ENCODE results near the gene TRPM2.

TRPM2 gene

DNA sequence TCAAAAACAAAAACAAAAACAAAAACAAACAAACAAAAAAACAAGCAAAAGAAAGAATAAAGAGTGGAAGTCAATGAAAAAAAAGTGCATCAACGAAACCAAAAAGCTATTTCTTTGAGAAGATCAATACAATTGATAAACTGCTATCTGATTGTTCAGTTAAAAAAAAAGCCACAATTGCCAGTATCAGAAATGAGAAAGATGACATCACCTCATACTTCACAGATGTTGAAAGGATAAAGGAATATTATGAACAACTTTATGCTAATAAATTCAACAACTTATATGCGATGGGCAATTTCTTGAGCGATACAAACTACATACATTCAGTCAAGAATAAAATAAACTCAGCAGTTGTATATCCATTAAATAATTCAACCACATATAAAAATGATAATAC, 99.7 kb downstream of the TRPM2 start:
- H3K4me3 ChIP-seq (ENCODE audit: low read depth, low read length), result no peak overlapping the region
- H3K4me1 ChIP-seq (ENCODE audit: control insufficient read depth in 1 of 2, insufficient read depth in 2 of 2, low read length in 2 of 2), result peaks cover 3 to 6% of the 10 kb centered on the region in 2 experiments
- H2AFZ ChIP-seq (ENCODE audit: insufficient read depth, low read length, poor library complexity), result no peak overlapping the region
- H3K14ac ChIP-seq (ENCODE audit: low read length), result no peak overlapping the region
- no peaks in the 10 kb centered on the region for H3K27me3 ChIP-seq (ENCODE audit: insufficient read depth, low read length)
- H3K4ac ChIP-seq (ENCODE audit: low read depth, low read length), result no peak overlapping the region
- H3K23ac ChIP-seq (ENCODE audit: low read length), result no peak overlapping the region
- H2BK5ac ChIP-seq (ENCODE audit: low read depth, low read length, poor library complexity), result no peak overlapping the region
- H3K79me2 ChIP-seq (ENCODE audit: control insufficient read depth, insufficient read depth, low read length, poor library complexity), result no peaks in the 10 kb centered on the region
- H4K91ac ChIP-seq (ENCODE audit: low read depth, low read length), result no peak overlapping the region
- H2AK5ac ChIP-seq (ENCODE audit: low read length), result no peak overlapping the region
- H3K36me3 ChIP-seq (ENCODE audit: control insufficient read depth in 1 of 2, insufficient read depth in 2 of 2, low read length in 2 of 2), result no peaks in the 10 kb centered on the region
- no peak overlapping the region for H3K27ac ChIP-seq (ENCODE audit: low read depth, low read length)
- no peak overlapping the region for H3K4me2 ChIP-seq (ENCODE audit: low read length)
- peaks cover 4% of the 10 kb centered on the region for H3K9me3 ChIP-seq (ENCODE audit: insufficient read depth, low read depth, low read length)
- H2BK120ac ChIP-seq (ENCODE audit: insufficient read depth, low read length, poor library complexity), result no peak overlapping the region
- no peak overlapping the region for H3K18ac ChIP-seq (ENCODE audit: low read length)
- no peaks in the 10 kb centered on the region for H3K79me1 ChIP-seq (ENCODE audit: low read length)
- H4K12ac ChIP-seq (ENCODE audit: low read depth, low read length), result no peak overlapping the region
- no peak overlapping the region for H4K8ac ChIP-seq (ENCODE audit: low read depth, low read length)
- DNase-seq, result no peak
- no peak overlapping the region for H3K9ac ChIP-seq (ENCODE audit: low read length)
- no CpG with 5 or more reads among the region's 3 CpGs for WGBS (ENCODE audit: extremely low coverage, insufficient coverage, insufficient read length)
- H2BK12ac ChIP-seq (ENCODE audit: low read length), result no peak overlapping the region

- Histone ChIP-seq H3K23ac (ENCODE audit: low read length) (no peak overlapping the region), H3K79me1 (ENCODE audit: low read length) (no peaks in the 10 kb centered on the region), H2BK120ac (ENCODE audit: insufficient read depth, low read length, poor library complexity) (no peak overlapping the region), H2BK12ac (ENCODE audit: low read length) (no peak overlapping the region), H3K27ac (ENCODE audit: low read depth, low read length) (no peak overlapping the region), H3K18ac (ENCODE audit: low read length) (no peak overlapping the region), H3K79me2 (ENCODE audit: control insufficient read depth, insufficient read depth, low read length, poor library complexity) (no peaks in the 10 kb centered on the region), H4K8ac (ENCODE audit: low read depth, low read length) (no peak overlapping the region), H3K4ac (ENCODE audit: low read depth, low read length) (no peak overlapping the region), H3K14ac (ENCODE audit: low read length) (no peak overlapping the region), H2AK5ac (ENCODE audit: low read length) (no peak overlapping the region), H3K36me3 (ENCODE audit: control insufficient read depth in 1 of 2, insufficient read depth in 2 of 2, low read length in 2 of 2) (no peaks in the 10 kb centered on the region), H4K91ac (ENCODE audit: low read depth, low read length) (no peak overlapping the region), H3K4me3 (ENCODE audit: low read depth, low read length) (no peak overlapping the region), H3K9ac (ENCODE audit: low read length) (no peak overlapping the region), H2AFZ (ENCODE audit: insufficient read depth, low read length, poor library complexity) (no peak overlapping the region), H4K12ac (ENCODE audit: low read depth, low read length) (no peak overlapping the region), H3K4me1 (ENCODE audit: control insufficient read depth in 1 of 2, insufficient read depth in 2 of 2, low read length in 2 of 2) (peaks cover 3 to 6% of the 10 kb centered on the region in 2 experiments), H3K27me3 (ENCODE audit: insufficient read depth, low read length) (no peaks in the 10 kb centered on the region), H3K9me3 (ENCODE audit: insufficient read depth, low read depth, low read length) (peaks cover 4% of the 10 kb centered on the region), H3K4me2 (ENCODE audit: low read length) (no peak overlapping the region), H2BK5ac (ENCODE audit: low read depth, low read length, poor library complexity) (no peak overlapping the region)
- no peak for DNase-seq
- WGBS (ENCODE audit: extremely low coverage, insufficient coverage, insufficient read length), result no CpG with 5 or more reads among the region's 5 CpGs
These were observed 100.6 kb downstream of the TRPM2 start for GRCh38 chr21:44454058-44454457.

DNA sequence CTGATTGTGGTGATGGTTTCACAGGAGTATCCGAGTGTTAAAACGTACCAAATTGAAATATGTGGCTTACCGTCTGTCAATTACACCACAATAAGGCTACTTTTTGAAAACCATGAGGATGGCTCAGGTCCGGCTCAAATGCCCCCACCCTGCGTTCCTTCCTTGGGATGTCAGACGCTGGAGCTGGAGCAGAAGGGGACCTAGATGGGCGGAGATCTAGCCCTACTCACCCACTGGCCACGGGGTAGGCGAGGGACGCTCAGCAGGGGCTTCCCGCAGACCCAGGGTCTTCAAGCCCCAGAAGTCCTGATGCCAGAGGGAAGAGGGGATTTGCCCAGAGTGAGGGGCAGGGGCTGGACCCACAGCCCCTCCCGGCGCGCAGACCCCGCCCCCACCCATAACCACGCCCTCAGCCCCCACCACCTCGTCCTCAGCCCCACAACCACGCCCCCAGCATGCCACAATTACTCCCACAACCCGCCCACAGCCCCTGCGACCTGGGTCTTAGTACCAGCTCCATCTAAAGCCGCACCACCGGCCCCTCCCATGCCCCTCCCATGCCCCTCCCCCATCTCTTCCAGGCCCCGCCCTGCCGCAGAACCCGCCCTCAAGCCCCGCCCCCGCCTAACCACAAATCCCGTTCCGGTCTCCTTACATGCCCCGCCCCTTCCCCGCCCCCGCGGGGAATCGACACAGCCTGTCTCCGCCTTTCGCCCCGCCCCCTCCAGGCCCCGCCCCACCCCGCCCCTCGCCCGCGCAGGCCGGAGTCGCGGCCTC, 101.5 kb downstream of the TRPM2 start, which contains the start of gene LRRC3:
Gene LRRC3, plus strand, starts transcription at position 764 of the 777 bp plus-strand sequence. CDS start 1,135 bp downstream, outside the sequence.
- no peak within 1 kb of the TSS for H3K4ac ChIP-seq (ENCODE audit: low read depth, low read length)
- peak within 1 kb of the TSS; percentile 53 for H2AFZ ChIP-seq (ENCODE audit: insufficient read depth, low read length, poor library complexity)
- H3K14ac ChIP-seq (ENCODE audit: low read length), result no peak within 1 kb of the TSS
- H3K27me3 ChIP-seq (ENCODE audit: insufficient read depth, low read length), result no peaks in the 10 kb centered on the region
- no peaks in the 10 kb centered on the region for H3K79me2 ChIP-seq (ENCODE audit: control insufficient read depth, insufficient read depth, low read length, poor library complexity)
- peaks cover 3 to 6% of the 10 kb centered on the region in 2 experiments for H3K4me1 ChIP-seq (ENCODE audit: control insufficient read depth in 1 of 2, insufficient read depth in 2 of 2, low read length in 2 of 2)
- no peak within 1 kb of the TSS for H4K12ac ChIP-seq (ENCODE audit: low read depth, low read length)
- no peak within 1 kb of the TSS for H2BK12ac ChIP-seq (ENCODE audit: low read length)
- H2BK5ac ChIP-seq (ENCODE audit: low read depth, low read length, poor library complexity), result no peak within 1 kb of the TSS
- no peak within 1 kb of the TSS for H3K18ac ChIP-seq (ENCODE audit: low read length)
- no peak within 1 kb of the TSS for H3K9ac ChIP-seq (ENCODE audit: low read length)
- peak within 1 kb of the TSS; percentile 97 for H3K4me2 ChIP-seq (ENCODE audit: low read length)
- WGBS (ENCODE audit: extremely low coverage, insufficient coverage, insufficient read length), result no CpG with 5 or more reads among the region's 45 CpGs
- no peak within 1 kb of the TSS for H4K91ac ChIP-seq (ENCODE audit: low read depth, low read length)
- H3K23ac ChIP-seq (ENCODE audit: low read length), result no peak within 1 kb of the TSS
- H3K36me3 ChIP-seq (ENCODE audit: control insufficient read depth in 1 of 2, insufficient read depth in 2 of 2, low read length in 2 of 2), result no peaks in the 10 kb centered on the region
- no peaks in the 10 kb centered on the region for H3K79me1 ChIP-seq (ENCODE audit: low read length)
- peaks cover 4% of the 10 kb centered on the region for H3K9me3 ChIP-seq (ENCODE audit: insufficient read depth, low read depth, low read length)
- H2BK120ac ChIP-seq (ENCODE audit: insufficient read depth, low read length, poor library complexity), result no peak within 1 kb of the TSS
- H2AK5ac ChIP-seq (ENCODE audit: low read length), result no peak within 1 kb of the TSS
- DNase-seq, result peak; percentile 79 to 91
- H4K8ac ChIP-seq (ENCODE audit: low read depth, low read length), result peak within 1 kb of the TSS; percentile 10
- no peak within 1 kb of the TSS for H3K27ac ChIP-seq (ENCODE audit: low read depth, low read length)
- peak within 1 kb of the TSS; percentile 76 for H3K4me3 ChIP-seq (ENCODE audit: low read depth, low read length)

- peak in 1 of 2 donors; percentile 28 for DNase-seq
- WGBS (ENCODE audit: extremely low coverage, insufficient coverage, insufficient read length), result no CpG with 5 or more reads among the region's 72 CpGs
- H3K27me3 ChIP-seq (ENCODE audit: insufficient read depth, low read length), result no peaks in the 10 kb centered on the region
- no peaks in the 10 kb centered on the region for H3K79me2 ChIP-seq (ENCODE audit: control insufficient read depth, insufficient read depth, low read length, poor library complexity)
- peak overlapping the region; percentile 76 for H3K4me3 ChIP-seq (ENCODE audit: low read depth, low read length)
- H3K4me1 ChIP-seq (ENCODE audit: control insufficient read depth in 1 of 2, insufficient read depth in 2 of 2, low read length in 2 of 2), result peaks cover 3 to 6% of the 10 kb centered on the region in 2 experiments
- peak overlapping the region; percentile 97 for H3K4me2 ChIP-seq (ENCODE audit: low read length)
- H3K14ac ChIP-seq (ENCODE audit: low read length), result no peak overlapping the region
- H3K27ac ChIP-seq (ENCODE audit: low read depth, low read length), result no peak overlapping the region
- H2BK12ac ChIP-seq (ENCODE audit: low read length), result no peak overlapping the region
- no peak overlapping the region for H2AK5ac ChIP-seq (ENCODE audit: low read length)
- no peak overlapping the region for H3K4ac ChIP-seq (ENCODE audit: low read depth, low read length)
- H4K91ac ChIP-seq (ENCODE audit: low read depth, low read length), result no peak overlapping the region
- no peak overlapping the region for H3K18ac ChIP-seq (ENCODE audit: low read length)
- no peak overlapping the region for H2BK120ac ChIP-seq (ENCODE audit: insufficient read depth, low read length, poor library complexity)
- no peak overlapping the region for H2BK5ac ChIP-seq (ENCODE audit: low read depth, low read length, poor library complexity)
- H4K12ac ChIP-seq (ENCODE audit: low read depth, low read length), result no peak overlapping the region
- no peaks in the 10 kb centered on the region for H3K36me3 ChIP-seq (ENCODE audit: control insufficient read depth in 1 of 2, insufficient read depth in 2 of 2, low read length in 2 of 2)
- no peak overlapping the region for H3K23ac ChIP-seq (ENCODE audit: low read length)
- peaks cover 4% of the 10 kb centered on the region for H3K9me3 ChIP-seq (ENCODE audit: insufficient read depth, low read depth, low read length)
- H3K9ac ChIP-seq (ENCODE audit: low read length), result no peak overlapping the region
- no peaks in the 10 kb centered on the region for H3K79me1 ChIP-seq (ENCODE audit: low read length)
- peak overlapping the region; percentile 53 for H2AFZ ChIP-seq (ENCODE audit: insufficient read depth, low read length, poor library complexity)
- peak overlapping the region; percentile 10 for H4K8ac ChIP-seq (ENCODE audit: low read depth, low read length)
These were observed 102.2 kb downstream of the TRPM2 start for GRCh38 chr21:44455524-44456213.
